ENCODE results near the gene DNLZ.

The DNLZ gene

DNA sequence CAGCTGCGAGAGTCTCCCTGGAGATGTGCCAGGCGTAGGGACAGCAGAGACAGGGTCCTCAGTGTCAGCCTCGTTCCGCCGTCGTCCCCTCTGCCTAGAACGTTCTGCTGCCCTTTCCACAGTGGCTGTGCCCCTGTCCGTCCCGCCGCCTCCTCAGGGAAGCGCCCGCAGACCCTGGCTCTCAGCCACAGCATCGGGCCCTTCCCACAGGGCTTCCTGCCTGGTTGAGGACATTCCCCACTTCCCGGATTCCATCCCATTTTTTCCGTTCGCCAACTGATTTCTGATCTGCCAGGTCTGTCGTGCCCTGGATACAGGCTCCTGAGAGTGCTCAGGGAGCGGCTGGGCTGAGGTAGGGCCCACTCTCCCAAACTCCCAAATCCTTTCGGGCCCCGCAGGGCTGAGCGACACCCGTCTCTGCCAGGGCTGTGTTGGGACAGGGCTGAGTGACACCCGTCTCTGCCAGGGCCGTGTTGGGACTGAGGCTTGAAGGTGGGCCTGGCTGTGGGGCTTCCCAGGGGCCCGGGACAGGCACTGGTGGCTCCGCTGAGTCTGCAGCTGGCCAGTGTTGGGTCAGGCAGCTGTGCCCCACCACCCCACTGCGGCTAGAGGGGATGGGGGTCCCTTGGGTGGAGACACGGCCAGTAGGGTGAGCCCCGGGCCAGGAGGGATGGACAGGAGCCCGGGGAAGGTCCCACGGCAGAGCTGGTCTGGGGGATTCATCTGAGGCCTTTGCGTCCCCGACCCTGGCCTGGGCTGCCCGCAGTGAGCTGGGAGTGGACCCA, 15.9 kb downstream of the DNLZ start:
- peak overlapping the region; percentile 31; the same call in 1 of the 2 replicates for H3K27ac ChIP-seq
- TF ChIP-seq, protein P1, sequence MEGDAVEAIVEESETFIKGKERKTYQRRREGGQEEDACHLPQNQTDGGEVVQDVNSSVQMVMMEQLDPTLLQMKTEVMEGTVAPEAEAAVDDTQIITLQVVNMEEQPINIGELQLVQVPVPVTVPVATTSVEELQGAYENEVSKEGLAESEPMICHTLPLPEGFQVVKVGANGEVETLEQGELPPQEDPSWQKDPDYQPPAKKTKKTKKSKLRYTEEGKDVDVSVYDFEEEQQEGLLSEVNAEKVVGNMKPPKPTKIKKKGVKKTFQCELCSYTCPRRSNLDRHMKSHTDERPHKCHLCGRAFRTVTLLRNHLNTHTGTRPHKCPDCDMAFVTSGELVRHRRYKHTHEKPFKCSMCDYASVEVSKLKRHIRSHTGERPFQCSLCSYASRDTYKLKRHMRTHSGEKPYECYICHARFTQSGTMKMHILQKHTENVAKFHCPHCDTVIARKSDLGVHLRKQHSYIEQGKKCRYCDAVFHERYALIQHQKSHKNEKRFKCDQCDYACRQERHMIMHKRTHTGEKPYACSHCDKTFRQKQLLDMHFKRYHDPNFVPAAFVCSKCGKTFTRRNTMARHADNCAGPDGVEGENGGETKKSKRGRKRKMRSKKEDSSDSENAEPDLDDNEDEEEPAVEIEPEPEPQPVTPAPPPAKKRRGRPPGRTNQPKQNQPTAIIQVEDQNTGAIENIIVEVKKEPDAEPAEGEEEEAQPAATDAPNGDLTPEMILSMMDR (conservative IDR thresholded peaks at IDR 0.05) = no peak

DNA sequence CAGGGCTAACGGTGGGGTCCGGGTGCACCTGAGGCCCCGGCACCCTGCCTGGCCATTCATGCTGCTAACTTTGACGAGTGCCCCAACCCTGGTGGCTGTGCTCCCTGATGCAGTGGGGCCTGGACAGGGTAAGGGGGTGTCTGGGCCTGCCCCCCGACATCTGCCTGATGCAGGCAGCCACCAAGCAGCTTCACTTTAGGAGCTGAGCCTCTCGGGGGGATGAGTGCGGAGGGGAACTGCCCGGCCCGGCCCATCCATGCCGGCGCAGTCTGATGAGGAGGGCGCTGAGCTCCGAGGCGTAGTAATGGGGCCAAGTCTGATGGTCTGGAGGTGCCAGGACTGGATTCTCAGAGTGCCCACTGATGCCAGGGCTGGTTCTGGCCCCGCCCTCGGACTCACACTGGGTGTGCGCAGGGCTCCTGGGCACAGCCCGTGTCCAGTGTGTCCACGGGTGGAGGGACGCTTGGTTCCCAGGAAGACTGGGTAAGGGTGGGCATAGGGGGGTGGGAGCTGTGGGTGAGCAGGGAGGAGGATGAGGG, 16.5 kb downstream of the DNLZ start:
- H3K27ac ChIP-seq = no peak overlapping the region
- TF ChIP-seq, protein P1 (conservative IDR thresholded peaks at IDR 0.05) = no peak

DNA sequence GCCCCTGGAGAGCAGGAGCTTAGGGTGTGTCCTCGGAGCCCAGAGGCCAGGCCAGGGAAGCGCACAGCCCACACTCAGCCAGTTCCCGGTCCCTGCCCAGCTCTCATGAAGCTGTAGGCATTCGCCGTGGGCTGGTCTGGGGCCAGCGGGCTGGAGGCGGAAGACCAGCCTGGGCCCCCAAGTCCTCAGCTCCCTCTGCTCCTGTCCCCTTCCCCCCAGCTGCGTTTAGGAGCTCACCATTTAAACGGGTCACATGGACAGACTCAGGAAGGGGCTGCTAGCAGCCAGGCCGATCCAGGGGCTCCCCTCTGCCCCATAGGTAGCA, 17.4 kb downstream of the DNLZ start:
- peak overlapping the region; percentile 42 for H3K27ac ChIP-seq
- TF ChIP-seq, protein P1 (conservative IDR thresholded peaks at IDR 0.05) = peak; percentile 28; the same call in 1 of the 2 replicates

DNA sequence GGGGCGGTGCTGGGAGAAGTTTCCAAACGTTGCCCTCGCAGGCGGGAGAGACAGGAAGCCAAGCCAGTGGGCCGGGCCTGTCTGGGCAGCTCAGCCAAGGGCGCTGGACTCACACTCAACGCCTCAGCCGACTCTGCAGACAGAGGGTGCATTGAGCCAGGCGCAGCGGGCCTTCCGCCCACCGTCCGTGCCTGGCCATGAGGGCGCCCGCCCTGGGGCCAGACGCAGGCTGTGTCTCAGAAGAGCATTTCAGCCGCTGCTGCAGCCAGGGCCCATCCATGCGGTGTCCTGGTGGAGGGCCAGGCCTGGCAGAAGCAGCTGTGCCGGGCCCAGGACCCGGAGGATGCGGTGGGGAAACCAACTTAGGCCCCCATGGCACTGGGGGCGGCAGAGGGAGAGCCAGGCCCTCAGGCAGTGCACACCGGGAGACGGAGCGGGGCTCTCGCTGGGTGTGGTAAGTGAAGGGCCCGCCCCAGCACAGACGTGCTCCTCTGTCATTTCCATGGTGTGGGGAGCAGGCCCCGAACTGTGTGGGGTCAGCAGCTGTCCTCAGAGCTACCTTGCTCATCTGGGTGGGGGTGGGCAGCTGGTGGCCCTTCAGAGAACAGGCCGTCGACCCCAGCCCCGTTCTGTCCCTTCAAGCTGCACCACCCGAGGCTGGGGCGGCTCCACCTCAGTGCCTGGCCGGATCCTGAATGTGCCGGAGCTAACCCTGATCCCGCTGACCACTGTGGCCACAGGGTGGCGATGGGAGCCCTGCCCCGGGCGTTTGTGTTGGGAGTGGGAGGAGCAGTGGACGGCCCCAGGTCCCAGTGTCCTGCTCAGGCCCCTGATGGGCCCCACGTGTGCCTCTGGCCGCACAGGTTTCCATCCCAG, 18.0 kb downstream of the DNLZ start:
- TF ChIP-seq, protein P1 (conservative IDR thresholded peaks at IDR 0.05) = peak; percentile 74

DNA sequence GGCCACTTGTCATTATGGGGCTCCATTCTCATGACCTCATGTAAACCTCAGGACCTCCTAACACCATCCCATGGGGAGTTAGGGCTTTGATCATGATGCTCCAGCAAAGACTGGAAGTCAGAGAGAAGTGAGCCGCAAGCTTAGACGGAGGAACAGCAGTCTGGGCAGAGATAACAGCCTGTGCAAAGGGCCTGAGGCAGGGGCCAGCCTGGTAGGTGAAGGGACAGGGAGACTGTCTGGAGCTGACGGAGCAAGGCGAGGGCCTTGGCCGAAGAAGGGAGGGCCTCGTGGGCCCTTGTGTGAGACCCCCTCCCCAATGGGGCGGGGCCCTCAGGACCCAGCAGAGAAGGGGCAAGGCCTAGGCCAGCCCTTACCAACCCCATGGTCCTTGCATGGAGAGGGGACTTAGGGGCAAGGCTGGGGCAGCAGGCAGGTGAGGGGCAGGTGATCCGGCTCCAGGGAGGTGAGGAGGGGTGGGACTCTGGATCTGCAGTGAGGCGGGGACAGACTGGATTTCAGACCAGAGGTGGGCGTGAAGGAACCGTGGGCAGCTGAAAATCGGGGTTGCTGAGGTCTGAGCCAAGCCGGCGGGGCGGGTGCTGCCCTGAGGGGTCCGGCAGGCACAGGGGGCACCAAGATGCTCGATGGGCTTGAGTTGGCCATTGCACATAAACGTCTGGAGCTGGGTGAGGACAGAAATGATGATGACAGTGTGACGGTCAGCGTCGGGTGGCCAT, 18.8 kb downstream of the DNLZ start:
- H3K27ac ChIP-seq = no peak overlapping the region
- TF ChIP-seq, protein P1 (conservative IDR thresholded peaks at IDR 0.05) = no peak

More for the DNA sequence above, 18.0 kb downstream of the DNLZ start:
- peak overlapping the region; percentile 42 for H3K27ac ChIP-seq

DNA sequence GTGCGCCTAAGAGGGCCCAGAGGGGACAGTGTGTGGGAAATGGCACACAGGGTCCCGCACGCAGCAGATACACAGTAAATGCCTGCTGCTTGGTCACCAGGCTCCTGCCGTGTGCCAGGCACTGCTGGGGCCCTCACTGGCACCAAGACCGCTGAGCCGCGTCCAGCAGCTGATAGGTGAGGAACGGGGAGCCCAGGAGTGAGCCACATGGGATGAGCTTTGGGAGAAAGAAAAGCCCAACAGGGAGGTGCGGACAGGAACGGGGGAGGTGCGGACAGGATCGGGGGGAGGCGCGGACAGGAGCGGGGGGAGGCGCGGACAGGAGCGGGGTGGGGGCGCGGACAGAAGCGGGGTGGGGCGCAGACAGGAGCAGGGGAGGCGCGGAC, 19.7 kb downstream of the DNLZ start:
- TF ChIP-seq, protein P1 (conservative IDR thresholded peaks at IDR 0.05) = no peak
- no peak overlapping the region for H3K27ac ChIP-seq

Data from VCaP (cell line).